IMR-90 (cell line): Measurements from ENCODE around the gene RAB23. TPM values are rescaled to one million over a fixed set of nuclear protein-coding genes. Genes with fewer than 3 reads are reported as not detected.
A peak's percentile ranks its signal among the peaks of the same experiment; 100 is the strongest.

Source experiments
- ATAC-seq: fragments of 200-7000 bp; cut with Tn5 transposase; 2 replicates; pipeline ENCODE4 v1.9.1; 2020; ENCODE audit warnings: low read depth, mild to moderate bottlenecking, moderate library complexity
- BruUV-seq: library from RNA; stranded (reverse); fragments of 400-500 nt; replicated peaks from 2 replicates; lab custom pipeline; 2021; lab: Mats Ljungman, UMichigan
- CTCF ChIA-PET: fragments of 300-600 bp; formaldehyde crosslinking; extraction: SDS; loops from one replicate; lab custom pipeline; 2021; ENCODE audit warnings: antibody characterized with exemption; lab: Yijun Ruan, JAX
- POLR2A ChIA-PET: fragments of 300-600 bp; sonication (Branson Sonifier 250); formaldehyde crosslinking; loops from one replicate; lab custom pipeline; 2022; ENCODE audit warnings: antibody characterized with exemption; ENCODE audit not compliant: unreplicated experiment; lab: Charles Lee
- DNase-seq: peaks from one replicate; pipeline ENCODE4 v3.0.0; 2013
- H2AFZ ChIP-seq: replicated peaks from 2 replicates; pipeline ENCODE3; 2013; ENCODE audit warnings: low read length, mild to moderate bottlenecking; ENCODE audit not compliant: poor library complexity
- H2AK5ac ChIP-seq: 2 replicates; pipeline ENCODE4 v1.6.1; 2013; ENCODE audit warnings: low read depth, low read length, inconsistent platforms
- H2AK9ac ChIP-seq: replicated peaks from 2 replicates; pipeline ENCODE3; 2013; ENCODE audit warnings: mild to moderate bottlenecking, low read depth, low read length, moderate library complexity; ENCODE audit not compliant: poor library complexity
- H2BK120ac ChIP-seq: 2 replicates; pipeline ENCODE4 v1.6.1; 2013; ENCODE audit warnings: low read depth, low read length, inconsistent platforms
- H2BK15ac ChIP-seq: 3 replicates; pipeline ENCODE4 v1.6.1; 2013; ENCODE audit warnings: low read depth, low read length, inconsistent platforms
- H2BK20ac ChIP-seq: 2 replicates; pipeline ENCODE4 v1.6.1; 2013; ENCODE audit warnings: low read depth, mild to moderate bottlenecking, inconsistent platforms, low read length, moderate library complexity
- H2BK5ac ChIP-seq: 2 replicates; pipeline ENCODE4 v1.6.1; 2013; ENCODE audit warnings: mild to moderate bottlenecking, low read depth, low read length, inconsistent platforms; ENCODE audit not compliant: poor library complexity, severe bottlenecking
- H3K14ac ChIP-seq: replicated peaks from 2 replicates; pipeline ENCODE4 v1.6.1; 2013; ENCODE audit warnings: low read depth, low read length, inconsistent platforms
- H3K18ac ChIP-seq: 2 replicates; pipeline ENCODE4 v1.6.1; 2013; ENCODE audit warnings: low read depth, low read length, control low read depth
- H3K23ac ChIP-seq: 2 replicates; pipeline ENCODE4 v1.6.1; 2013; ENCODE audit warnings: low read depth, low read length, inconsistent platforms
- H3K27ac ChIP-seq: 2 replicates; pipeline ENCODE4 v1.5.1; 2013; ENCODE audit warnings: mild to moderate bottlenecking, control low read depth, low read length; ENCODE audit not compliant: insufficient read depth
- H3K27me3 ChIP-seq: 2 replicates; pipeline ENCODE4 v1.6.1; 2013; ENCODE audit warnings: low read length; ENCODE audit not compliant: control insufficient read depth, insufficient read depth
- H3K36me3 ChIP-seq: 2 replicates; pipeline ENCODE4 v1.6.1; 2013; ENCODE audit warnings: low read length, mixed read lengths; ENCODE audit not compliant: control insufficient read depth, insufficient read depth
- H3K4ac ChIP-seq: 2 replicates; pipeline ENCODE4 v1.6.1; 2013; ENCODE audit warnings: low read depth, low read length, inconsistent platforms
- H3K4me1 ChIP-seq: 2 replicates; pipeline ENCODE4 v1.6.1; 2013; ENCODE audit warnings: low read length, mixed read lengths; ENCODE audit not compliant: control insufficient read depth, insufficient read depth
- H3K4me2 ChIP-seq: 2 replicates; pipeline ENCODE4 v1.6.1; 2013; ENCODE audit warnings: low read depth, mild to moderate bottlenecking, control low read depth, low read length, moderate library complexity
- H3K4me3 ChIP-seq: 2 replicates; pipeline ENCODE4 v1.5.1; 2013; ENCODE audit warnings: low read depth, mild to moderate bottlenecking, control low read depth, low read length, moderate library complexity; ENCODE audit not compliant: insufficient read depth
- H3K56ac ChIP-seq: 2 replicates; pipeline ENCODE4 v1.6.1; 2013; ENCODE audit warnings: low read length, inconsistent platforms; ENCODE audit not compliant: insufficient read depth; ENCODE audit errors: extremely low read depth
- H3K79me1 ChIP-seq, 2 experiments: 2 replicates each; pipeline ENCODE4 v1.6.1; 2013; ENCODE audit warnings: low read length in 2 of 2, inconsistent platforms in 1 of 2, low read depth in 1 of 2
- H3K9ac ChIP-seq: 2 replicates; pipeline ENCODE4 v1.6.1; 2013; ENCODE audit warnings: low read depth, low read length, control low read depth
- H3K9me1 ChIP-seq: 2 replicates; pipeline ENCODE4 v1.6.1; 2013; ENCODE audit warnings: low read length, inconsistent platforms; ENCODE audit not compliant: insufficient read depth
- H3K9me3 ChIP-seq: 2 replicates; pipeline ENCODE4 v1.6.1; 2013; ENCODE audit warnings: low read length; ENCODE audit not compliant: control insufficient read depth, insufficient read depth
- H4K20me1 ChIP-seq: 2 replicates; pipeline ENCODE4 v1.6.1; 2013; ENCODE audit warnings: low read length, inconsistent platforms; ENCODE audit not compliant: insufficient read depth
- H4K5ac ChIP-seq: 2 replicates; pipeline ENCODE4 v1.6.1; 2013; ENCODE audit warnings: mild to moderate bottlenecking, low read depth, low read length, control low read depth
- H4K8ac ChIP-seq, 2 experiments: 2 replicates each; pipeline ENCODE4 v1.6.1; 2013; ENCODE audit warnings: low read depth in 2 of 2, low read length in 2 of 2, control low read depth in 1 of 2, inconsistent platforms in 1 of 2
- H4K91ac ChIP-seq: 2 replicates; pipeline ENCODE4 v1.6.1; 2013; ENCODE audit warnings: low read depth, low read length, inconsistent platforms; ENCODE audit not compliant: insufficient read depth
- BHLHE40 ChIP-seq: fragments of 150-350 bp; IDR thresholded peaks from 2 replicates; pipeline ENCODE4 v1.6.1; 2016; ENCODE audit warnings: mild to moderate bottlenecking, low read depth, low read length
- FOS ChIP-seq: fragments of 150-350 bp; IDR thresholded peaks from 2 replicates; pipeline ENCODE4 v1.6.1; 2016; ENCODE audit warnings: low read depth, low read length
- MAFK ChIP-seq: IDR thresholded peaks from 2 replicates; pipeline ENCODE4 v1.6.1; 2012; ENCODE audit warnings: low read depth, low read length, improper control_type of control experiment
- MXI1 ChIP-seq: IDR thresholded peaks from 2 replicates; pipeline ENCODE4 v1.6.1; 2012; ENCODE audit warnings: low read depth, mild to moderate bottlenecking, low read length, moderate library complexity, borderline replicate concordance
- NFE2L2 ChIP-seq: fragments of 150-350 bp; IDR thresholded peaks from 2 replicates; pipeline ENCODE4 v1.6.1; 2016; ENCODE audit warnings: low read depth, mild to moderate bottlenecking, low read length
- RAD21 ChIP-seq: IDR thresholded peaks from 2 replicates; pipeline ENCODE4 v1.6.1; 2012; ENCODE audit warnings: low read length, improper control_type of control experiment
- RFX5 ChIP-seq: IDR thresholded peaks from 2 replicates; pipeline ENCODE4 v1.8.0; 2012; ENCODE audit warnings: low read depth, mild to moderate bottlenecking, low read length, moderate library complexity
- SMC3 ChIP-seq: fragments of 150-350 bp; IDR thresholded peaks from 2 replicates; pipeline ENCODE4 v1.6.1; 2016; ENCODE audit warnings: low read depth, mild to moderate bottlenecking, antibody characterized with exemption, low read length, moderate library complexity
- dilution Hi-C: fragments of 300-500 bp; cut with HindIII; formaldehyde crosslinking; loops from one replicate; pipeline ENCODE4 v1.14.3; 2018; ENCODE audit warnings: low sequenced_read_pairs; ENCODE audit not compliant: unreplicated experiment
- in situ Hi-C: fragments of 300-500 bp; cut with MboI; formaldehyde crosslinking; loops from 3 replicates; pipeline ENCODE4 v1.14.3; 2019; ENCODE audit warnings: low sequenced_read_pairs, inconsistent platforms, mixed read lengths
- intact Hi-C: fragments of 100-400 bp; cut with micrococcal nuclease; formaldehyde crosslinking; loops from 2 replicates; pipeline ENCODE4 v1.10.0; 2022
- polyA plus RNA-seq, 3 experiments: library from polyadenylated mRNA; depleted of rRNA; stranded (reverse); fragments of >200 nt; gene quantifications; 2 replicates each; pipeline ENCODE4 v1.2.3, GENCODE V29; 2012; ENCODE audit warnings: low replicate concordance in 1 of 3
- total RNA-seq: library from RNA; depleted of rRNA; stranded (reverse); fragments of >200 nt; gene quantifications from 2 replicates; pipeline ENCODE4 v1.2.3, GENCODE V29; 2012

Gene RAB23
- total and polyA plus RNA-seq, 2 of the 4 experiments (the other 2 are of a cell fraction) = 10.8 to 13.3 TPM

DNA sequence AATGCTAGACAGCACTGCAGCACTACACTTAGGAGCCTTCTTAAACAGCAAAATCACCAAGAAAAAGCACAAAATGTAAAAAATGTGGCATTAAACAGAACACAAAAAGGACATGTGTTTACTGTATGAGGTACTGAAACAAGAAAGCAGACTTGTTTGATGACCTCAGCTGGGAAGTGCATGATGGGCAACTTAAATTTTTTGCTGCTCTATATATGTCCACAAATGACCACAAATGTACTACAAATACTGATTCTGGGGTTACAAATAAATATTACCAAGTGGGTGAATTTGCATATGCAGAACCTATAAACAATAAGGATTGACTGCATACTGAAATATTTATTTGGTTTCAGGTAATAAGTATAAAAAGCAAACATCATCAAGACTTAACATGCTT is 13.1 kb downstream of the RAB23 start:
- no TSS peak for BruUV-seq
- H3K27ac ChIP-seq = no peak overlapping the region
- H3K14ac ChIP-seq = no peak overlapping the region
- no peak for TF ChIP-seq NFE2L2
- no peak for TF ChIP-seq SMC3
- no peak for TF ChIP-seq FOS
- TF ChIP-seq MXI1 = no peak
- no peak for TF ChIP-seq RFX5
- no peak for TF ChIP-seq MAFK
- TF ChIP-seq RAD21 = no peak
- no peak for TF ChIP-seq BHLHE40
- H2BK120ac ChIP-seq = no peak overlapping the region
- no peak for DNase-seq
- ChIA-PET POLR2A (no interaction called here), CTCF (no interaction called here)
- intact Hi-C loops (no loop called here), dilution Hi-C loops (no loop called here), in situ Hi-C loops (no loop called here)
- no peak overlapping the region for H4K5ac ChIP-seq
- no peaks in the 10 kb centered on the region for H3K9me3 ChIP-seq
- H3K79me1 ChIP-seq = peaks cover 36 to 79% of the 10 kb centered on the region in 2 experiments
- no peak overlapping the region for H2BK15ac ChIP-seq
- H4K8ac ChIP-seq = no peak overlapping the region
- no peak overlapping the region for H3K56ac ChIP-seq
- no peak for ATAC-seq
- no peak overlapping the region for H3K4me3 ChIP-seq
- H3K9ac ChIP-seq = no peak overlapping the region
- H4K91ac ChIP-seq = no peak overlapping the region
- H3K4ac ChIP-seq = no peak overlapping the region
- H2BK20ac ChIP-seq = no peak overlapping the region
- H3K36me3 ChIP-seq = peaks cover 9% of the 10 kb centered on the region
- peaks cover 19% of the 10 kb centered on the region for H3K9me1 ChIP-seq
- no peak overlapping the region for H2AFZ ChIP-seq
- H2BK5ac ChIP-seq = peak overlapping the region; percentile 21
- H3K27me3 ChIP-seq = no peaks in the 10 kb centered on the region
- no peak overlapping the region for H3K18ac ChIP-seq
- peaks cover 44% of the 10 kb centered on the region for H4K20me1 ChIP-seq
- no peak overlapping the region for H3K4me2 ChIP-seq
- peaks cover 19% of the 10 kb centered on the region for H3K4me1 ChIP-seq
- no peak overlapping the region for H2AK5ac ChIP-seq
- H3K23ac ChIP-seq = no peak overlapping the region
- H2AK9ac ChIP-seq = no peak overlapping the region
